Cardiac fibroblast (primary cell): ENCODE data around the gene CYP2C19.
"Not testable (repeated sequence)": the region's sequence is repeated elsewhere in the genome, so short reads cannot be mapped to it uniquely, and the experiment has no call there.

ENCODE experiments used
- DNase-seq, 2 donors: peaks; one replicate each; pipeline versions ENCODE4 v3.0.0 to v3.0.0-alpha.2; 2010; ENCODE audit warnings: low read depth in 2 of 2
- H3K4me3 ChIP-seq, 2 donors: replicated peaks in 1 of 2; 1 replicate in 1 of 2; 2 replicates in 1 of 2; pipeline ENCODE4 v1.5.1; 2011; ENCODE audit warnings: low read depth in 2 of 2, low read length in 2 of 2, mild to moderate bottlenecking in 2 of 2, moderate library complexity in 1 of 2
- CTCF ChIP-seq: IDR thresholded peaks from one replicate; pipeline ENCODE4 v1.5.1; 2011; ENCODE audit warnings: low read depth, mild to moderate bottlenecking, low read length, inconsistent platforms

The CYP2C19 gene

GRCh38 chr10:94760586-94761178, 1.8 kb upstream of the CYP2C19 start:
- no peak for TF ChIP-seq CTCF
- no peak for DNase-seq
- H3K4me3 ChIP-seq: no peak overlapping the region

- DNase-seq, H3K4me3 ChIP-seq: not testable (repeated sequence)
These were observed 12.9 kb downstream of the CYP2C19 start for GRCh38 chr10:94775425-94775824.

- no peak for DNase-seq
- no peak overlapping the region for H3K4me3 ChIP-seq
- TF ChIP-seq CTCF: no peak
These were observed 15.5 kb downstream of the CYP2C19 start for GRCh38 chr10:94777886-94778458.

GRCh38 chr10:94780844-94781243, 18.4 kb downstream of the CYP2C19 start:
- no peak overlapping the region for H3K4me3 ChIP-seq
- DNase-seq: no peak
- no peak for TF ChIP-seq CTCF

GRCh38 chr10:94784256-94784655, 21.8 kb downstream of the CYP2C19 start:
- DNase-seq: no peak
- TF ChIP-seq CTCF: no peak
- no peak overlapping the region for H3K4me3 ChIP-seq

GRCh38 chr10:94785211-94785610, 22.7 kb downstream of the CYP2C19 start:
- TF ChIP-seq CTCF: no peak
- H3K4me3 ChIP-seq: no peak overlapping the region

GRCh38 chr10:94800551-94800950, 38.1 kb downstream of the CYP2C19 start:
- not testable (repeated sequence) for DNase-seq, H3K4me3 ChIP-seq

More at GRCh38 chr10:94785211-94785610, 22.7 kb downstream of the CYP2C19 start:
- DNase-seq: no peak

- no peak for TF ChIP-seq CTCF
- no peak overlapping the region for H3K4me3 ChIP-seq
- DNase-seq: no peak
These were observed 40.8 kb downstream of the CYP2C19 start for GRCh38 chr10:94803307-94803706.

GRCh38 chr10:94830025-94830424, 67.5 kb downstream of the CYP2C19 start:
- H3K4me3 ChIP-seq, DNase-seq: not testable (repeated sequence)
